Spleen (tissue), 11 donors: Measurements from ENCODE around the gene AFDN. TPM values are rescaled to one million over a fixed set of nuclear protein-coding genes. Genes with fewer than 3 reads are reported as not detected.
A peak's percentile ranks its signal among the peaks of the same experiment; 100 is the strongest.

ENCODE experiments used
- DNase-seq: peaks from one replicate; pipeline ENCODE4 v3.0.0-alpha.2; 2020
- H3K27ac ChIP-seq, 8 donors: fragments of 200-600 bp; sonication (generic) in 7 of 8; 1 replicate in 4 of 8; 2 replicates in 4 of 8; pipeline versions ENCODE4 v1.5.0 to v1.8.0; 2016 to 2021; ENCODE audit warnings: inconsistent platforms in 4 of 8, mild to moderate bottlenecking in 4 of 8, moderate library complexity in 1 of 8
- H3K27me3 ChIP-seq, 7 donors: fragments of 200-600 bp; sonication (generic) in 6 of 7; replicated peaks in 1 of 7; 1 replicate in 4 of 7; 2 replicates in 3 of 7; pipeline versions ENCODE4 v1.5.0 to v1.8.0; 2016 to 2021; ENCODE audit warnings: inconsistent platforms in 3 of 7, mild to moderate bottlenecking in 1 of 7
- H3K36me3 ChIP-seq, 6 donors: fragments of 200-600 bp; sonication (generic) in 5 of 6; 1 replicate in 4 of 6; 2 replicates in 2 of 6; pipeline versions ENCODE4 v1.5.0 to v1.8.0; 2016 to 2021; ENCODE audit warnings: inconsistent platforms in 2 of 6
- H3K4me1 ChIP-seq, 6 donors: fragments of 200-600 bp; sonication (generic) in 5 of 6; 1 replicate in 3 of 6; 2 replicates in 3 of 6; pipeline versions ENCODE4 v1.5.0 to v1.8.0; 2016 to 2021; ENCODE audit warnings: inconsistent platforms in 3 of 6
- H3K4me3 ChIP-seq, 8 donors: fragments of 200-600 bp; sonication (generic) in 7 of 8; 1 replicate in 4 of 8; 2 replicates in 4 of 8; pipeline versions ENCODE4 v1.5.0 to v1.8.0; 2016 to 2021; ENCODE audit warnings: inconsistent platforms in 4 of 8, mild to moderate bottlenecking in 4 of 8, moderate library complexity in 2 of 8
- H3K9me3 ChIP-seq, 8 donors: fragments of 200-600 bp; sonication (generic) in 7 of 8; 1 replicate in 4 of 8; 2 replicates in 4 of 8; pipeline versions ENCODE4 v1.5.0 to v1.8.0; 2016 to 2021; ENCODE audit warnings: inconsistent platforms in 4 of 8
- CTCF ChIP-seq, 11 experiments: fragments of 200-600 bp in 7 of 11; fragments of 450-650 bp in 4 of 11; sonication (generic) in 4 of 11; IDR thresholded peaks in 8 of 11; conservative IDR thresholded peaks in 3 of 11; 1 replicate in 7 of 11; 2 replicates in 4 of 11; pipeline versions ENCODE4 v1.4.0 to v1.8.0; 2016 to 2021; ENCODE audit warnings: antibody characterized with exemption in 11 of 11, inconsistent platforms in 4 of 11, mild to moderate bottlenecking in 1 of 11
- POLR2A ChIP-seq, 3 donors: fragments of 450-650 bp; IDR thresholded peaks; one replicate each; pipeline ENCODE4 v1.5.1; 2017; ENCODE audit warnings: antibody characterized with exemption in 3 of 3, mild to moderate bottlenecking in 1 of 3
- POLR2AphosphoS5 ChIP-seq, 3 donors: sonication (generic); formaldehyde crosslinking; IDR thresholded peaks; one replicate each; pipeline ENCODE4 v1.5.1; 2017; ENCODE audit warnings: antibody characterized with exemption in 3 of 3
- WGBS, 5 donors: extraction: QIAGEN DNeasy Blood & Tissue Kit in 3 of 5; methylation state at CpG; one replicate each; pipeline versions ENCODE4 v1.1.5 to v1.1.7; 2013 to 2018; 5-methylcytosine and 5-hydroxymethylcytosine counted together
- intact Hi-C: fragments of 100-400 bp; cut with DNase I; formaldehyde crosslinking; loops from one replicate; pipeline ENCODE4 v1.15.0; 2023; ENCODE audit warnings: low total_unique reads
- polyA plus RNA-seq, 3 donors: library from polyadenylated mRNA; stranded (reverse); fragments of 200-250 nt; gene quantifications; one replicate each; pipeline ENCODE4 v1.2.1, GENCODE V29; 2013
- total RNA-seq, 7 donors: library from RNA; depleted of rRNA in 3 of 7; stranded (reverse); fragments of >200 nt in 3 of 7; fragmentation: NEBNext Ultra II Directional in 4 of 7; extraction: Animal tissue kit (Norgen Biotek cat#: 25700) in 4 of 7; gene quantifications; one replicate each; pipeline versions ENCODE4 v1.1.0 to v1.2.1, GENCODE V29; 2016 to 2021
- donor health status: healthy with polysubstance abuse.
- donor health status: DM: no; HTN: no; CAD: no; lungs with moderate emphysema.
- donor health status: DM: no; HTN: no; CAD: no.
- donor health status: Bipolar disorder and iron deficiency.
- donor health status: healthy.
- donor health status: DM: no; HTN: no; CAD: no.
- donor health status: DM: yes; HTN: yes; CAD: no.

The AFDN gene
- total and polyA plus RNA-seq, 10 donors = 7.4 to 148 (median 102) TPM

DNA sequence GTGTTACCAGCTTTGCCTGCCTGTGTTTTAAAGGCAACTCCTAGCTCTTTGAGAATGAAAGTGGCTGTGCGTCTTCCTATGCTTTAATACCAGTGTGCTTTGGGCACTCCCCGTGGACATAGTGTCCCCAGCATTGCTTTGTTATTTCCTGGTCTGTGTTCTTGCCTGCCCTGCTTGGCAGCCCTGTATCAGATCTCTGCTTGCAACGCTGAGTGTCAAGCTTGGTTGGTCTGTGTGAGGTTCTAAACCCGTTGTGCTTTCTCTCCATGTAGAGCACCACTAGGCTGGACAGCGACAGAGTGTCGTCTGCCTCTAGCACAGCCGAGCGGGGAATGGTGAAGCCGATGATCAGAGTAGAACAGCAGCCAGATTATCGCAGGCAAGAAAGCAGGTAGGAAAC is 80.2 kb downstream of the AFDN start:
- Histone ChIP-seq H3K27ac (peak overlapping the region in 4 of 8 donors; percentile 7 to 51 (median 44)), H3K4me1 (peaks cover 0 to 4% (median 0%) of the 10 kb centered on the region in 6 donors), H3K9me3 (no peaks in the 10 kb centered on the region), H3K36me3 (peaks cover 0 to 68% (median 14%) of the 10 kb centered on the region in 6 donors), H3K27me3 (no peaks in the 10 kb centered on the region), H3K4me3 (no peak overlapping the region)
- intact Hi-C loops = no loop called here
- TF ChIP-seq POLR2A (IDR thresholded peaks at IDR 0.05) (no peak), CTCF (IDR thresholded peaks at IDR 0.05 in 8 of 11, conservative IDR thresholded peaks at IDR 0.05 in 3 of 11) (no peak), POLR2AphosphoS5 (IDR thresholded peaks at IDR 0.05) (peak in 2 of 3 donors; percentile 51 to 68)
- 64 to 89% (median 81%) methylated on average over 10 of the region's 10 CpGs for WGBS, 5 donors
- no peak for DNase-seq

DNA sequence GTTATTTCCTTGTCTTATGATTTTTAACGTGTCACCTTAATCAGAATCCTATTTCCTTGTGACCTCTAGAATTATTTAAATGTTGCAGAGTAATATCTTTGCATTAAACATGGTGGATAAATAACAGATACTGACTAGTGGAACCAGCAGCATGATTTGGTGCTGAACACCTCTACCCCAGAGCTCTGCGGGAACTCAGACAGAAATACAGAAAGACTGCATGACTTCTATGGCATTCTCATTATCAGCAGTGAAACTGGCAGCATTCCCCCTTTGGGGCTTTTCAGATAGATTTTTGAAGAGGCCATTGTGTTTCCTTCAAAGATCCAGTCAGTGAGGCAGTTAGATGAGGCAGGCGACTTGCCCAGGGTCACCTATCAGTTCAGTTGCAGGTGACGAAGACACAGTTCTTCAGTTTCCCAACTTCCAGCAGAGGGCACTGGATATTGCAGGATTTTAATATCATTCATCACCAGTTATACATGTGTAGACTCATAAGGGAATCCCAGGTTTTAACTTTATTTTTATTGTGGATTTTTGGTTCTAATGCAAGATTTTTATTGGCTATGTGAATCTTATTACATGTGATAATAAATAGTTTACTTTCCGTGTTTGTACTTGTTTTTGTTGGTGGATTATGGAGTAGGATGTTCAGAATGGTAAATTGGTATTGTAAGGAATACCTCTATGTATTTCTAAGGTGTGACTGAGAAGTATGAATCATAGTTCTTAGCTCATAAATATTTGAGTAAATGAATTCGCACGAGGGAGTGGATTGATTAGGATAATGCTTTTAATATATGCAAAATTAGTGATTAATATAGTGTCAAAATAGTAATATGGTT is 81.3 kb downstream of the AFDN start:
- WGBS, 5 donors = 63 to 90% (median 85%) methylated on average over 7 of the region's 7 CpGs

GRCh38 chr6:167910007-167910406 is 83.3 kb downstream of the AFDN start:
- TF ChIP-seq POLR2A (IDR thresholded peaks at IDR 0.05) (no peak), POLR2AphosphoS5 (IDR thresholded peaks at IDR 0.05) (no peak), CTCF (IDR thresholded peaks at IDR 0.05 in 8 of 11, conservative IDR thresholded peaks at IDR 0.05 in 3 of 11) (no peak)
- intact Hi-C loops = no loop called here
- DNase-seq = no peak
- Histone ChIP-seq H3K4me3 (no peak overlapping the region), H3K4me1 (peaks cover 0 to 4% (median 0%) of the 10 kb centered on the region in 6 donors), H3K9me3 (no peaks in the 10 kb centered on the region), H3K27ac (no peak overlapping the region), H3K36me3 (peaks cover 0 to 61% (median 15%) of the 10 kb centered on the region in 6 donors), H3K27me3 (no peaks in the 10 kb centered on the region)

More for the DNA sequence above, 81.3 kb downstream of the AFDN start:
- TF ChIP-seq CTCF (IDR thresholded peaks at IDR 0.05 in 8 of 11, conservative IDR thresholded peaks at IDR 0.05 in 3 of 11) (peak in 3 of 11 experiments; percentile 13 to 30 (median 18)), POLR2A (IDR thresholded peaks at IDR 0.05) (no peak), POLR2AphosphoS5 (IDR thresholded peaks at IDR 0.05) (no peak)
- no peaks in the 10 kb centered on the region for H3K27me3 ChIP-seq
- peaks cover 0 to 61% (median 17%) of the 10 kb centered on the region in 6 donors for H3K36me3 ChIP-seq
- peaks cover 0 to 4% (median 0%) of the 10 kb centered on the region in 6 donors for H3K4me1 ChIP-seq
- intact Hi-C loops = no loop called here
- no peaks in the 10 kb centered on the region for H3K9me3 ChIP-seq
- no peak for DNase-seq
- no peak overlapping the region for H3K4me3 ChIP-seq
- H3K27ac ChIP-seq = peak overlapping the region in 1 of 8 donors; percentile 40

- Histone ChIP-seq H3K27me3 (no peaks in the 10 kb centered on the region), H3K36me3 (peaks cover 0 to 61% (median 19%) of the 10 kb centered on the region in 6 donors), H3K9me3 (no peaks in the 10 kb centered on the region), H3K4me1 (peaks cover 0 to 4% (median 0%) of the 10 kb centered on the region in 6 donors), H3K27ac (no peak overlapping the region), H3K4me3 (no peak overlapping the region)
- TF ChIP-seq POLR2A (IDR thresholded peaks at IDR 0.05) (no peak), CTCF (IDR thresholded peaks at IDR 0.05 in 8 of 11, conservative IDR thresholded peaks at IDR 0.05 in 3 of 11) (no peak), POLR2AphosphoS5 (IDR thresholded peaks at IDR 0.05) (no peak)
- intact Hi-C loops = no loop called here
- no peak for DNase-seq
- WGBS, 5 donors = 89 to 95% (median 91%) methylated on average over 7 of the region's 7 CpGs
Measured at GRCh38 chr6:167910652-167911051, 83.9 kb downstream of the AFDN start.
